HCT116 (cell line): ENCODE measurements around the gene ACSL3.

Experiments
- EGR1 ChIP-seq: IDR thresholded peaks from 2 replicates; pipeline ENCODE4 v1.6.1; 2012; ENCODE audit warnings: low read depth
- EZH2phosphoT487 ChIP-seq: fragments of 200-600 bp; IDR thresholded peaks from 2 replicates; pipeline ENCODE4 v1.6.1; 2018; ENCODE audit warnings: antibody characterized with exemption, borderline replicate concordance
- JUND ChIP-seq: IDR thresholded peaks from 2 replicates; pipeline ENCODE4 v1.6.1; 2012
- POLR2AphosphoS5 ChIP-seq: IDR thresholded peaks from 2 replicates; pipeline ENCODE4 v1.6.1; 2011; ENCODE audit warnings: mild to moderate bottlenecking, low read depth, low read length, moderate library complexity
- SIN3A ChIP-seq: IDR thresholded peaks from 2 replicates; pipeline ENCODE4 v1.6.1; 2012; ENCODE audit warnings: low read depth
- TCF7L2 ChIP-seq: IDR thresholded peaks from 2 replicates; pipeline ENCODE4 v1.7.0; 2011; ENCODE audit warnings: borderline replicate concordance, inconsistent platforms; ENCODE audit not compliant: insufficient read depth, insufficient read length; ENCODE audit errors: extremely low read depth
- TF ChIP-seq, protein P1 (sequence below), 3 experiments: fragments of 200-600 bp in 1 of 3; sonication (generic) in 1 of 3; IDR thresholded peaks in 2 of 3; conservative IDR thresholded peaks in 1 of 3; 2 replicates each; pipeline ENCODE4 v1.5.1; 2012 to 2017; ENCODE audit warnings: low read depth in 2 of 3, low read length in 2 of 3, antibody characterized with exemption in 1 of 3, borderline replicate concordance in 1 of 3, control low read depth in 1 of 3, mild to moderate bottlenecking in 1 of 3, mixed read lengths in 1 of 3, mixed run types in 1 of 3, moderate library complexity in 1 of 3; ENCODE audit not compliant: insufficient read depth in 1 of 3

DNA sequence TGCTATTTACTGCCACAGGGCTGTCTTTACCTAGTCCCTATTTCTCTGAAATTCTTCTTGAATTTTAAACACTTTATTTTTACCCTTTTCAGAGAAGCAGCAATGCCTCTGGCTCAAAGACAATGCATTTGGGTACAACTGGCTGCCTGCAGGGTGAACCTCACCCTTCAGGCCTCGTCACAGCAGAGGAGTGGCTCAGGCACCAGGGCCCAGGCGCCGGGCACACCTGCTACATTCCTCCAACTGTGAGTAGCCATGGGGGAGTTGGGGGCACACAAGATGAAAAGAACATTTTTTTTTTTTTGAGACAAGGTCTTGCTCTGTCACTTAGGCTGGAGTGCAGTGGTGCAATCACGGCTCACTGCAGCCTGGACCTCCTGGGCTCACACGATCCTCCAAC, 116.3 kb downstream of the ACSL3 start:
- no peak for TF ChIP-seq EGR1
- TF ChIP-seq, protein P1, sequence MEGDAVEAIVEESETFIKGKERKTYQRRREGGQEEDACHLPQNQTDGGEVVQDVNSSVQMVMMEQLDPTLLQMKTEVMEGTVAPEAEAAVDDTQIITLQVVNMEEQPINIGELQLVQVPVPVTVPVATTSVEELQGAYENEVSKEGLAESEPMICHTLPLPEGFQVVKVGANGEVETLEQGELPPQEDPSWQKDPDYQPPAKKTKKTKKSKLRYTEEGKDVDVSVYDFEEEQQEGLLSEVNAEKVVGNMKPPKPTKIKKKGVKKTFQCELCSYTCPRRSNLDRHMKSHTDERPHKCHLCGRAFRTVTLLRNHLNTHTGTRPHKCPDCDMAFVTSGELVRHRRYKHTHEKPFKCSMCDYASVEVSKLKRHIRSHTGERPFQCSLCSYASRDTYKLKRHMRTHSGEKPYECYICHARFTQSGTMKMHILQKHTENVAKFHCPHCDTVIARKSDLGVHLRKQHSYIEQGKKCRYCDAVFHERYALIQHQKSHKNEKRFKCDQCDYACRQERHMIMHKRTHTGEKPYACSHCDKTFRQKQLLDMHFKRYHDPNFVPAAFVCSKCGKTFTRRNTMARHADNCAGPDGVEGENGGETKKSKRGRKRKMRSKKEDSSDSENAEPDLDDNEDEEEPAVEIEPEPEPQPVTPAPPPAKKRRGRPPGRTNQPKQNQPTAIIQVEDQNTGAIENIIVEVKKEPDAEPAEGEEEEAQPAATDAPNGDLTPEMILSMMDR (IDR thresholded peaks at IDR 0.05 in 2 of 3, conservative IDR thresholded peaks at IDR 0.05 in 1 of 3; ENCODE audit: borderline replicate concordance in 1 of 3, insufficient read depth in 1 of 3, low read depth in 2 of 3, low read length in 2 of 3): no peak
- no peak for TF ChIP-seq SIN3A
- no peak for TF ChIP-seq TCF7L2
- no peak for TF ChIP-seq EZH2phosphoT487
- no peak for TF ChIP-seq JUND
- TF ChIP-seq POLR2AphosphoS5: no peak
